Esophagus squamous epithelium (tissue), 5 donors: ENCODE data around the gene JDP2. TPM values are rescaled to one million over a fixed set of nuclear protein-coding genes. Genes with fewer than 3 reads are reported as not detected.

Experiments used
- DNase-seq: peaks from one replicate; lab custom pipeline; 2025; lab: John Stamatoyannopoulos, UW
- H3K27ac ChIP-seq, 4 donors: fragments of 200-600 bp; sonication (generic); one replicate each; pipeline ENCODE4 v1.5.1; 2016 to 2019; ENCODE audit warnings: mild to moderate bottlenecking in 1 of 4
- H3K27me3 ChIP-seq, 4 donors: fragments of 200-600 bp; sonication (generic); 1 replicate in 3 of 4; 2 replicates in 1 of 4; pipeline versions ENCODE4 v1.5.1 to v1.6.0; 2017 to 2021; ENCODE audit warnings: antibody characterized with exemption in 1 of 4
- H3K36me3 ChIP-seq, 3 donors: fragments of 200-600 bp; sonication (generic); one replicate each; pipeline ENCODE4 v1.5.1; 2016 to 2019
- H3K4me1 ChIP-seq, 3 donors: fragments of 200-600 bp; sonication (generic); one replicate each; pipeline ENCODE4 v1.5.1; 2017 to 2019
- H3K4me3 ChIP-seq, 4 donors: fragments of 200-600 bp; sonication (generic); 1 replicate in 3 of 4; 2 replicates in 1 of 4; pipeline ENCODE4 v1.5.1; 2016 to 2019; ENCODE audit warnings: mild to moderate bottlenecking in 2 of 4, moderate library complexity in 1 of 4
- H3K9me3 ChIP-seq, 3 donors: fragments of 200-600 bp; sonication (generic); one replicate each; pipeline ENCODE4 v1.5.1; 2016 to 2019
- CTCF ChIP-seq, 6 experiments: fragments of 450-650 bp in 4 of 6; fragments of 200-600 bp in 2 of 6; sonication (generic) in 2 of 6; IDR thresholded peaks; one replicate each; pipeline ENCODE4 v1.5.1; 2016 to 2019; ENCODE audit warnings: antibody characterized with exemption in 6 of 6, mild to moderate bottlenecking in 4 of 6, moderate library complexity in 4 of 6
- POLR2A ChIP-seq, 4 donors: fragments of 450-650 bp; IDR thresholded peaks; one replicate each; pipeline ENCODE4 v1.6.1; 2017; ENCODE audit warnings: antibody characterized with exemption in 4 of 4, mild to moderate bottlenecking in 4 of 4, moderate library complexity in 3 of 4
- WGBS, 2 donors: methylation state at CpG; one replicate each; pipeline ENCODE4 v1.1.5; 2018; 5-methylcytosine and 5-hydroxymethylcytosine counted together
- intact Hi-C: fragments of 100-400 bp; cut with DNase I; formaldehyde crosslinking; loops from one replicate; pipeline ENCODE4 v1.15.0; 2022
- total RNA-seq, 4 donors: library from RNA; depleted of rRNA; stranded (reverse); fragments of >200 nt; gene quantifications; one replicate each; pipeline ENCODE4 v1.1.0, GENCODE V29; 2016
- donor health status: DM: yes; HTN: yes; CAD: no.

Gene JDP2
- total RNA-seq, 4 donors from 2014 or later, result 20.9 to 41.8 (median 36.9) TPM

- Histone ChIP-seq H3K4me3 (no peak overlapping the region), H3K27ac (peak overlapping the region; percentile 36 to 78 (median 72)), H3K9me3 (no peaks in the 10 kb centered on the region), H3K4me1 (peaks cover 29 to 71% (median 35%) of the 10 kb centered on the region in 3 donors), H3K27me3 (no peaks in the 10 kb centered on the region), H3K36me3 (peaks cover 0 to 93% (median 9%) of the 10 kb centered on the region in 3 donors)
- 41 to 68% methylated on average over 9 to 11 of the region's 14 CpGs for WGBS, 2 donors
- TF ChIP-seq POLR2A (IDR thresholded peaks at IDR 0.05) (no peak), CTCF (IDR thresholded peaks at IDR 0.05) (no peak)
- no peak for DNase-seq
- intact Hi-C loops, result no loop called here
Measured at GRCh38 chr14:75440733-75441477, 13.1 kb downstream of the JDP2 start.

GRCh38 chr14:75441728-75442127, 13.9 kb downstream of the JDP2 start:
- Histone ChIP-seq H3K27me3 (no peaks in the 10 kb centered on the region), H3K36me3 (peaks cover 0 to 90% (median 9%) of the 10 kb centered on the region in 3 donors), H3K27ac (peak overlapping the region; percentile 36 to 78 (median 72)), H3K4me3 (no peak overlapping the region), H3K4me1 (peaks cover 29 to 68% (median 32%) of the 10 kb centered on the region in 3 donors), H3K9me3 (no peaks in the 10 kb centered on the region)
- intact Hi-C loops, result no loop called here
- WGBS, 2 donors, result 73 to 88% methylated on average over 6 of the region's 6 CpGs
- no peak for TF ChIP-seq CTCF (IDR thresholded peaks at IDR 0.05)
- no peak for TF ChIP-seq POLR2A (IDR thresholded peaks at IDR 0.05)
- DNase-seq, result no peak

GRCh38 chr14:75442166-75442565, 14.3 kb downstream of the JDP2 start:
- H3K4me3 ChIP-seq, result no peak overlapping the region
- no peak for DNase-seq
- H3K27ac ChIP-seq, result peak overlapping the region; percentile 36 to 81 (median 77)
- no peak for TF ChIP-seq POLR2A (IDR thresholded peaks at IDR 0.05)
- TF ChIP-seq CTCF (IDR thresholded peaks at IDR 0.05), result no peak
- intact Hi-C loops, result no loop called here
- no peaks in the 10 kb centered on the region for H3K27me3 ChIP-seq
- WGBS, 2 donors, result 92 to 94% methylated on average over 4 of the region's 4 CpGs
- peaks cover 0 to 86% (median 11%) of the 10 kb centered on the region in 3 donors for H3K36me3 ChIP-seq
- H3K9me3 ChIP-seq, result no peaks in the 10 kb centered on the region
- H3K4me1 ChIP-seq, result peaks cover 29 to 68% (median 30%) of the 10 kb centered on the region in 3 donors

- peaks cover 27 to 65% (median 29%) of the 10 kb centered on the region in 3 donors for H3K4me1 ChIP-seq
Measured at GRCh38 chr14:75442642-75443041, 14.8 kb downstream of the JDP2 start.

More at GRCh38 chr14:75442642-75443041, 14.8 kb downstream of the JDP2 start:
- Histone ChIP-seq H3K27ac (peak overlapping the region; percentile 8 to 81 (median 77)), H3K27me3 (no peaks in the 10 kb centered on the region), H3K9me3 (no peaks in the 10 kb centered on the region), H3K36me3 (peaks cover 0 to 82% (median 9%) of the 10 kb centered on the region in 3 donors), H3K4me3 (no peak overlapping the region)
- TF ChIP-seq POLR2A (IDR thresholded peaks at IDR 0.05) (no peak), CTCF (IDR thresholded peaks at IDR 0.05) (no peak)
- DNase-seq, result no peak
- intact Hi-C loops, result no loop called here
- 55 to 56% methylated on average over 7 to 8 of the region's 8 CpGs for WGBS, 2 donors
